Loucy (cell line): ENCODE data around the gene PRG2.

Source experiments
- H2AFZ ChIP-seq: fragments of 200-600 bp; sonication (generic); 2 replicates; pipeline ENCODE4 v1.6.0; 2016; ENCODE audit warnings: antibody characterized with exemption, mild to moderate bottlenecking, low read length, moderate library complexity
- H3F3A ChIP-seq: fragments of 200-600 bp; 2 replicates; pipeline ENCODE4 v1.6.0; 2016; ENCODE audit warnings: antibody characterized with exemption, low read depth, mild to moderate bottlenecking
- H3K27me3 ChIP-seq: fragments of 200-600 bp; sonication (generic); 2 replicates; pipeline ENCODE4 v1.6.1; 2014; ENCODE audit warnings: low read length, mild to moderate bottlenecking; ENCODE audit not compliant: insufficient read depth, poor library complexity, severe bottlenecking
- H3K36me3 ChIP-seq: fragments of 200-600 bp; sonication (generic); 2 replicates; pipeline ENCODE4 v1.6.1; 2016; ENCODE audit warnings: low read length; ENCODE audit not compliant: insufficient read depth
- H3K4me1 ChIP-seq: fragments of 200-600 bp; sonication (generic); 2 replicates; pipeline ENCODE4 v1.5.1; 2014; ENCODE audit warnings: low read length, mild to moderate bottlenecking; ENCODE audit not compliant: insufficient read depth, poor library complexity, severe bottlenecking
- H3K4me2 ChIP-seq: fragments of 200-600 bp; sonication (generic); 2 replicates; pipeline ENCODE4 v1.6.0; 2014; ENCODE audit warnings: antibody characterized with exemption, low read length, low read depth, mild to moderate bottlenecking; ENCODE audit not compliant: poor library complexity, severe bottlenecking
- H3K4me3 ChIP-seq: fragments of 200-600 bp; sonication (generic); 2 replicates; pipeline ENCODE4 v1.5.1; 2014; ENCODE audit warnings: low read length, mild to moderate bottlenecking, mixed read lengths; ENCODE audit not compliant: poor library complexity, severe bottlenecking
- H3K79me2 ChIP-seq: fragments of 200-600 bp; sonication (generic); 2 replicates; pipeline ENCODE4 v1.6.1; 2014; ENCODE audit warnings: low read length; ENCODE audit not compliant: insufficient read depth
- H3K9ac ChIP-seq: fragments of 200-600 bp; sonication (generic); 2 replicates; pipeline ENCODE4 v1.6.0; 2014; ENCODE audit warnings: mild to moderate bottlenecking, low read depth, low read length, moderate library complexity; ENCODE audit not compliant: poor library complexity, severe bottlenecking
- H3K9me2 ChIP-seq: fragments of 200-600 bp; sonication (generic); replicated peaks from 2 replicates; pipeline ENCODE4 v1.6.1; 2016; ENCODE audit warnings: low read depth, low read length, mixed read lengths
- H3K9me3 ChIP-seq: fragments of 200-600 bp; sonication (generic); 2 replicates; pipeline ENCODE4 v1.6.1; 2014; ENCODE audit warnings: mild to moderate bottlenecking, antibody characterized with exemption, low read length, low read depth; ENCODE audit not compliant: insufficient read depth
- H4K20me1 ChIP-seq: fragments of 200-600 bp; sonication (generic); 2 replicates; pipeline ENCODE4 v1.6.0; 2014; ENCODE audit warnings: antibody characterized with exemption, low read length, mild to moderate bottlenecking; ENCODE audit not compliant: insufficient read depth, poor library complexity, severe bottlenecking
- EZH2phosphoT487 ChIP-seq: fragments of 200-600 bp; IDR thresholded peaks from 2 replicates; pipeline ENCODE4 v1.6.1; 2018; ENCODE audit warnings: antibody characterized with exemption, mild to moderate bottlenecking, moderate library complexity, borderline replicate concordance
- TF ChIP-seq, protein P1 (sequence below): fragments of 200-600 bp; sonication (generic); conservative IDR thresholded peaks from 2 replicates; pipeline ENCODE4 v1.5.1; 2014; ENCODE audit warnings: mild to moderate bottlenecking, antibody characterized with exemption, low read length

PRG2 gene

DNA sequence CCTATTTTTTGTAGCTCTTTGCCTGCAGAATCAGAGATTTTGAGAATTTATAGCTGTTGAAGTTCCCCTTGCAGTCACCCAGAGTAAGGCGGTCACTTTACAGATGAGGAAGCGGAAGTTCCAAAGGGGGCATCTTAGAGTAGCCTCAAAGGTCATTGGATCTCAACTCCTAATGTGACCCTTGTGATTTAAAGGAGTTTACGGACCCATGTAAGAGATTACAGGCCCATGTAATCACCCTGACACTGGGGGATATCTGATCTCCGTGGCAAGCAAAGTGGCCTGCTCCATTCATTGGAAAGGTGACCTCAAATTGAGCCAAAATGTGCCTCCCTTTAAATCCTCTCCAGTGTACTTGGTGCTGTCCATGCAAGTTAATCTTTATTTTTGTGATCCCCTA is 36.6 kb downstream of the PRG2 start:
- TF ChIP-seq, protein P1, sequence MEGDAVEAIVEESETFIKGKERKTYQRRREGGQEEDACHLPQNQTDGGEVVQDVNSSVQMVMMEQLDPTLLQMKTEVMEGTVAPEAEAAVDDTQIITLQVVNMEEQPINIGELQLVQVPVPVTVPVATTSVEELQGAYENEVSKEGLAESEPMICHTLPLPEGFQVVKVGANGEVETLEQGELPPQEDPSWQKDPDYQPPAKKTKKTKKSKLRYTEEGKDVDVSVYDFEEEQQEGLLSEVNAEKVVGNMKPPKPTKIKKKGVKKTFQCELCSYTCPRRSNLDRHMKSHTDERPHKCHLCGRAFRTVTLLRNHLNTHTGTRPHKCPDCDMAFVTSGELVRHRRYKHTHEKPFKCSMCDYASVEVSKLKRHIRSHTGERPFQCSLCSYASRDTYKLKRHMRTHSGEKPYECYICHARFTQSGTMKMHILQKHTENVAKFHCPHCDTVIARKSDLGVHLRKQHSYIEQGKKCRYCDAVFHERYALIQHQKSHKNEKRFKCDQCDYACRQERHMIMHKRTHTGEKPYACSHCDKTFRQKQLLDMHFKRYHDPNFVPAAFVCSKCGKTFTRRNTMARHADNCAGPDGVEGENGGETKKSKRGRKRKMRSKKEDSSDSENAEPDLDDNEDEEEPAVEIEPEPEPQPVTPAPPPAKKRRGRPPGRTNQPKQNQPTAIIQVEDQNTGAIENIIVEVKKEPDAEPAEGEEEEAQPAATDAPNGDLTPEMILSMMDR, result no peak
- no peak for TF ChIP-seq EZH2phosphoT487
- peak overlapping the region; percentile 68 for H3K9ac ChIP-seq

DNA sequence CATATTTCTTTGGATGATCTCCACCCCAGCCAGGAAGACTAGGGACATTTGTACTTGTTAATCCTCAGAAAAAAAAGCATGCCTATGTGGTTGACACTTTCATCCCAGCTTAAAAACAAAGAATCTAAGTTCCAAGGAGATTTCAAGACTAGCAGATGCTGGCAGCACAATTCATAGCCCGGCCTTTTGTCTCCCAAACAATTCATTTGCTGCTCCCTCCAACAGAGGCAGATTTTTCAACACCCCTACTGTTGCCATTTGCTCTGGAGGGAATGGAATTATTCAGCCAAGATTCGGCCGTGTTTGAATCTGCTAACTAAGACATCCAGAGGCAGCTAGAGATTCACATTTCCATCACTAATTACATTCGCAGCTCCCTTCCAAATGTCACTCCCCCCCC is 37.0 kb downstream of the PRG2 start:
- H3K9me3 ChIP-seq, result 0 out of 2 replicates have a peak, but pooled peaks cover 4% of the 10 kb centered on the region
- H3K4me2 ChIP-seq, result peak overlapping the region; percentile 76
- no peaks in the 10 kb centered on the region for H3K27me3 ChIP-seq
- H3K9me2 ChIP-seq, result no peaks in the 10 kb centered on the region
- H3K79me2 ChIP-seq, result no peaks in the 10 kb centered on the region
- peaks cover 50% of the 10 kb centered on the region for H3K4me1 ChIP-seq
- H2AFZ ChIP-seq, result 0 out of 2 replicates have a peak overlapping the region, but pooled peaks have one; percentile 17
- H3K4me3 ChIP-seq, result no peak overlapping the region
- H4K20me1 ChIP-seq, result no peaks in the 10 kb centered on the region
- H3F3A ChIP-seq, result peaks cover 12% of the 10 kb centered on the region
- no peaks in the 10 kb centered on the region for H3K36me3 ChIP-seq
- H3K9ac ChIP-seq, result peak overlapping the region; percentile 68
- TF ChIP-seq, protein P1, result no peak
- TF ChIP-seq EZH2phosphoT487, result no peak

More for the DNA sequence above, 36.6 kb downstream of the PRG2 start:
- Histone ChIP-seq H3K4me3 (peak overlapping the region; percentile 62), H2AFZ (no peak overlapping the region), H3K36me3 (no peaks in the 10 kb centered on the region), H3F3A (peaks cover 12% of the 10 kb centered on the region), H3K79me2 (no peaks in the 10 kb centered on the region), H4K20me1 (no peaks in the 10 kb centered on the region), H3K9me2 (no peaks in the 10 kb centered on the region), H3K27me3 (no peaks in the 10 kb centered on the region), H3K4me1 (peaks cover 50% of the 10 kb centered on the region), H3K4me2 (peak overlapping the region; percentile 76), H3K9me3 (0 out of 2 replicates have a peak, but pooled peaks cover 4% of the 10 kb centered on the region)

DNA sequence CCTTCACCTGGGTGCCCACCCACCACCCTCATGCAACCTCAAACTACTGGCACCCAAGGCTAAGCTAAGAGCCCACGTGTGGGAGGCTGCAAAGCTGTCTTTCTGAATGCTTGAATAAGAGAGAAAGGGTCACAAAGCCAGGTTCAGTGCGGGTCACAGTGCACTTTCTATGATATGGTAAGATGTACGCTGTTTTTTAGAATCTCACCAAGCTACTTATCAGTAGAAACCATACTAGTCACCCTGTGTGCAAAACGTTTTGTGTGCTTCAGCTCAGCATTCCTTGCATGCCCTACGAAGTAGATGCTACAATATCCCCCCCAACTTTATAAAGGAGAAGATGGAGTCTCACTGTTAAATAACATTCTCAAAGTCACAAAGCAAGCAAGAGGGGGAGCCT is 37.4 kb downstream of the PRG2 start:
- H3K4me3 ChIP-seq, result no peak overlapping the region
- H3K9me2 ChIP-seq, result no peaks in the 10 kb centered on the region
- H3K9ac ChIP-seq, result peak overlapping the region; percentile 68
- H2AFZ ChIP-seq, result 0 out of 2 replicates have a peak overlapping the region, but pooled peaks have one; percentile 17
- 0 out of 2 replicates have a peak, but pooled peaks cover 4% of the 10 kb centered on the region for H3K9me3 ChIP-seq
- peaks cover 11% of the 10 kb centered on the region for H3F3A ChIP-seq
- peaks cover 48% of the 10 kb centered on the region for H3K4me1 ChIP-seq
- H3K79me2 ChIP-seq, result no peaks in the 10 kb centered on the region
- H4K20me1 ChIP-seq, result no peaks in the 10 kb centered on the region
- no peak for TF ChIP-seq EZH2phosphoT487
- TF ChIP-seq, protein P1, result no peak
- H3K27me3 ChIP-seq, result no peaks in the 10 kb centered on the region
- no peaks in the 10 kb centered on the region for H3K36me3 ChIP-seq
- H3K4me2 ChIP-seq, result peak overlapping the region; percentile 76
